ENCODE results near the gene NOS1AP.

Gene NOS1AP

GRCh38 chr1:162380061-162380846 is 310.8 kb downstream of the NOS1AP start:
- H3K27me3 ChIP-seq (ENCODE audit: insufficient read depth, low read length) = no peaks in the 10 kb centered on the region
- no peak overlapping the region for H3K27ac ChIP-seq (ENCODE audit: low read depth, low read length)
- H3K36me3 ChIP-seq (ENCODE audit: insufficient read depth, low read length) = 0 out of 2 replicates have a peak, but pooled peaks cover 7% of the 10 kb centered on the region
- 97% methylated on average over 6 of the region's 6 CpGs for WGBS
- H3K9ac ChIP-seq (ENCODE audit: low read depth, low read length) = no peak overlapping the region
- H3K4me1 ChIP-seq (ENCODE audit: insufficient read depth, low read length) = no peaks in the 10 kb centered on the region; the same call in 1 of the 2 replicates
- H3K4me3 ChIP-seq (ENCODE audit: low read length) = no peak overlapping the region
- H3K9me3 ChIP-seq (ENCODE audit: insufficient read depth, low read depth, low read length) = no peaks in the 10 kb centered on the region

GRCh38 chr1:162381383-162381782 is 311.9 kb downstream of the NOS1AP start, which contains the start of gene C1orf226:
C1orf226 (plus strand) TSS chr1:162381728; CDS start chr1:162381902, 174 bp downstream.
- Histone ChIP-seq H3K4me3 (ENCODE audit: low read length) (no peak within 1 kb of the TSS), H3K36me3 (ENCODE audit: insufficient read depth, low read length) (0 out of 2 replicates have a peak, but pooled peaks cover 7% of the 10 kb centered on the region), H3K4me1 (ENCODE audit: insufficient read depth, low read length) (no peaks in the 10 kb centered on the region; the same call in 1 of the 2 replicates), H3K27me3 (ENCODE audit: insufficient read depth, low read length) (no peaks in the 10 kb centered on the region), H3K9ac (ENCODE audit: low read depth, low read length) (no peak within 1 kb of the TSS), H3K9me3 (ENCODE audit: insufficient read depth, low read depth, low read length) (no peaks in the 10 kb centered on the region), H3K27ac (ENCODE audit: low read depth, low read length) (no peak within 1 kb of the TSS)
- WGBS = 96% methylated on average over 3 of the region's 3 CpGs

- 94% methylated on average over 13 of the region's 13 CpGs for WGBS
- H3K27me3 ChIP-seq (ENCODE audit: insufficient read depth, low read length) = no peaks in the 10 kb centered on the region
- H3K9me3 ChIP-seq (ENCODE audit: insufficient read depth, low read depth, low read length) = no peaks in the 10 kb centered on the region
- H3K4me1 ChIP-seq (ENCODE audit: insufficient read depth, low read length) = no peaks in the 10 kb centered on the region; the same call in 1 of the 2 replicates
- no peak overlapping the region for H3K27ac ChIP-seq (ENCODE audit: low read depth, low read length)
- H3K36me3 ChIP-seq (ENCODE audit: insufficient read depth, low read length) = 0 out of 2 replicates have a peak, but pooled peaks cover 7% of the 10 kb centered on the region
- H3K4me3 ChIP-seq (ENCODE audit: low read length) = no peak overlapping the region
- H3K9ac ChIP-seq (ENCODE audit: low read depth, low read length) = no peak overlapping the region
These were observed 312.7 kb downstream of the NOS1AP start for GRCh38 chr1:162381941-162382750.

GRCh38 chr1:162383091-162383490 is 313.6 kb downstream of the NOS1AP start:
- Histone ChIP-seq H3K36me3 (ENCODE audit: insufficient read depth, low read length) (0 out of 2 replicates have a peak, but pooled peaks cover 7% of the 10 kb centered on the region), H3K4me3 (ENCODE audit: low read length) (no peak overlapping the region), H3K4me1 (ENCODE audit: insufficient read depth, low read length) (peaks cover 4% of the 10 kb centered on the region; the same call in 1 of the 2 replicates), H3K27ac (ENCODE audit: low read depth, low read length) (no peak overlapping the region), H3K9ac (ENCODE audit: low read depth, low read length) (no peak overlapping the region), H3K9me3 (ENCODE audit: insufficient read depth, low read depth, low read length) (no peaks in the 10 kb centered on the region), H3K27me3 (ENCODE audit: insufficient read depth, low read length) (no peaks in the 10 kb centered on the region)
- WGBS = 91% methylated on average over 6 of the region's 6 CpGs

- no peak overlapping the region for H3K27ac ChIP-seq (ENCODE audit: low read depth, low read length)
- H3K36me3 ChIP-seq (ENCODE audit: insufficient read depth, low read length) = 0 out of 2 replicates have a peak, but pooled peaks cover 7% of the 10 kb centered on the region
- WGBS = 92% methylated on average over 8 of the region's 8 CpGs
- H3K4me1 ChIP-seq (ENCODE audit: insufficient read depth, low read length) = peaks cover 4% of the 10 kb centered on the region; the same call in 1 of the 2 replicates
- H3K27me3 ChIP-seq (ENCODE audit: insufficient read depth, low read length) = no peaks in the 10 kb centered on the region
- H3K9ac ChIP-seq (ENCODE audit: low read depth, low read length) = no peak overlapping the region
- no peaks in the 10 kb centered on the region for H3K9me3 ChIP-seq (ENCODE audit: insufficient read depth, low read depth, low read length)
- H3K4me3 ChIP-seq (ENCODE audit: low read length) = no peak overlapping the region
These were observed 314.0 kb downstream of the NOS1AP start for GRCh38 chr1:162383516-162383915.

GRCh38 chr1:162384116-162384515 is 314.6 kb downstream of the NOS1AP start:
- H3K9ac ChIP-seq (ENCODE audit: low read depth, low read length) = no peak overlapping the region
- H3K9me3 ChIP-seq (ENCODE audit: insufficient read depth, low read depth, low read length) = no peaks in the 10 kb centered on the region
- WGBS = 96% methylated on average over 6 of the region's 6 CpGs
- H3K27me3 ChIP-seq (ENCODE audit: insufficient read depth, low read length) = no peaks in the 10 kb centered on the region
- H3K4me1 ChIP-seq (ENCODE audit: insufficient read depth, low read length) = peaks cover 4% of the 10 kb centered on the region; the same call in 1 of the 2 replicates
- H3K27ac ChIP-seq (ENCODE audit: low read depth, low read length) = no peak overlapping the region
- H3K4me3 ChIP-seq (ENCODE audit: low read length) = no peak overlapping the region
- H3K36me3 ChIP-seq (ENCODE audit: insufficient read depth, low read length) = 0 out of 2 replicates have a peak, but pooled peaks cover 7% of the 10 kb centered on the region

- H3K36me3 ChIP-seq (ENCODE audit: insufficient read depth, low read length) = 0 out of 2 replicates have a peak, but pooled peaks cover 7% of the 10 kb centered on the region
- peaks cover 7% of the 10 kb centered on the region; the same call in 1 of the 2 replicates for H3K4me1 ChIP-seq (ENCODE audit: insufficient read depth, low read length)
- no peak overlapping the region for H3K27ac ChIP-seq (ENCODE audit: low read depth, low read length)
- H3K9ac ChIP-seq (ENCODE audit: low read depth, low read length) = no peak overlapping the region
- H3K27me3 ChIP-seq (ENCODE audit: insufficient read depth, low read length) = no peaks in the 10 kb centered on the region
- 93% methylated on average over 10 of the region's 10 CpGs for WGBS
- no peaks in the 10 kb centered on the region for H3K9me3 ChIP-seq (ENCODE audit: insufficient read depth, low read depth, low read length)
- no peak overlapping the region for H3K4me3 ChIP-seq (ENCODE audit: low read length)
These were observed 315.2 kb downstream of the NOS1AP start for GRCh38 chr1:162384601-162385279.

GRCh38 chr1:162385280-162385623 is 315.8 kb downstream of the NOS1AP start:
- Histone ChIP-seq H3K9me3 (ENCODE audit: insufficient read depth, low read depth, low read length) (no peaks in the 10 kb centered on the region), H3K27ac (ENCODE audit: low read depth, low read length) (no peak overlapping the region), H3K4me3 (ENCODE audit: low read length) (no peak overlapping the region), H3K36me3 (ENCODE audit: insufficient read depth, low read length) (0 out of 2 replicates have a peak, but pooled peaks cover 7% of the 10 kb centered on the region), H3K4me1 (ENCODE audit: insufficient read depth, low read length) (peaks cover 12% of the 10 kb centered on the region; the same call in 1 of the 2 replicates), H3K9ac (ENCODE audit: low read depth, low read length) (no peak overlapping the region), H3K27me3 (ENCODE audit: insufficient read depth, low read length) (no peaks in the 10 kb centered on the region)
- WGBS = 91% methylated on average over 3 of the region's 3 CpGs

- 80% methylated on average over 3 of the region's 3 CpGs for WGBS
- no peaks in the 10 kb centered on the region for H3K27me3 ChIP-seq (ENCODE audit: insufficient read depth, low read length)
- peaks cover 13% of the 10 kb centered on the region; the same call in 1 of the 2 replicates for H3K4me1 ChIP-seq (ENCODE audit: insufficient read depth, low read length)
These were observed 316.2 kb downstream of the NOS1AP start for GRCh38 chr1:162385702-162386101.

GRCh38 chr1:162386292-162387225 is 317.1 kb downstream of the NOS1AP start:
- Histone ChIP-seq H3K9ac (ENCODE audit: low read depth, low read length) (no peak overlapping the region), H3K27me3 (ENCODE audit: insufficient read depth, low read length) (no peaks in the 10 kb centered on the region), H3K4me1 (ENCODE audit: insufficient read depth, low read length) (peaks cover 17% of the 10 kb centered on the region), H3K9me3 (ENCODE audit: insufficient read depth, low read depth, low read length) (no peaks in the 10 kb centered on the region), H3K27ac (ENCODE audit: low read depth, low read length) (no peak overlapping the region), H3K36me3 (ENCODE audit: insufficient read depth, low read length) (0 out of 2 replicates have a peak, but pooled peaks cover 7% of the 10 kb centered on the region), H3K4me3 (ENCODE audit: low read length) (no peak overlapping the region)
- WGBS = 84% methylated on average over 8 of the region's 8 CpGs

More at GRCh38 chr1:162385702-162386101, 316.2 kb downstream of the NOS1AP start:
- 0 out of 2 replicates have a peak, but pooled peaks cover 7% of the 10 kb centered on the region for H3K36me3 ChIP-seq (ENCODE audit: insufficient read depth, low read length)
- no peaks in the 10 kb centered on the region for H3K9me3 ChIP-seq (ENCODE audit: insufficient read depth, low read depth, low read length)
- no peak overlapping the region for H3K27ac ChIP-seq (ENCODE audit: low read depth, low read length)
- H3K4me3 ChIP-seq (ENCODE audit: low read length) = no peak overlapping the region
- H3K9ac ChIP-seq (ENCODE audit: low read depth, low read length) = no peak overlapping the region

Measured in HUES64 (cell line).